HCT116 (cell line): ENCODE data around the gene CARD8.
A peak's percentile ranks its signal among the peaks of the same experiment; 100 is the strongest.

Source experiments
- ATF3 ChIP-seq: IDR thresholded peaks from 2 replicates; pipeline ENCODE4 v1.6.1; 2012
- CEBPB ChIP-seq: IDR thresholded peaks from 2 replicates; pipeline ENCODE4 v1.6.1; 2012; ENCODE audit warnings: low read depth
- CTCF ChIP-seq, 3 experiments: fragments of 200-600 bp in 1 of 3; sonication (generic) in 1 of 3; IDR thresholded peaks in 2 of 3; conservative IDR thresholded peaks in 1 of 3; 2 replicates each; pipeline ENCODE4 v1.5.1; 2012 to 2017; ENCODE audit warnings: low read depth in 2 of 3, low read length in 2 of 3, antibody characterized with exemption in 1 of 3, borderline replicate concordance in 1 of 3, control low read depth in 1 of 3, mild to moderate bottlenecking in 1 of 3, mixed read lengths in 1 of 3, mixed run types in 1 of 3, moderate library complexity in 1 of 3; ENCODE audit not compliant: insufficient read depth in 1 of 3
- ELF1 ChIP-seq: IDR thresholded peaks from 2 replicates; pipeline ENCODE4 v1.6.1; 2012; ENCODE audit warnings: low read depth, borderline replicate concordance
- EZH2 ChIP-seq: fragments of 200-600 bp; sonication (generic); IDR thresholded peaks from 2 replicates; pipeline ENCODE4 v1.6.1; 2017; ENCODE audit warnings: antibody characterized with exemption, mixed run types
- FOSL1 ChIP-seq: IDR thresholded peaks from 2 replicates; pipeline ENCODE4 v1.6.1; 2012; ENCODE audit warnings: low read depth
- POLR2A ChIP-seq: IDR thresholded peaks from 2 replicates; pipeline ENCODE4 v1.7.0; 2011; ENCODE audit warnings: borderline replicate concordance; ENCODE audit not compliant: insufficient read depth, insufficient read length; ENCODE audit errors: extremely low read depth
- POLR2AphosphoS5 ChIP-seq: IDR thresholded peaks from 2 replicates; pipeline ENCODE4 v1.6.1; 2011; ENCODE audit warnings: mild to moderate bottlenecking, low read depth, low read length, moderate library complexity
- RAD21 ChIP-seq: IDR thresholded peaks from 2 replicates; pipeline ENCODE4 v1.6.1; 2012; ENCODE audit warnings: low read depth, mild to moderate bottlenecking
- SIN3A ChIP-seq: IDR thresholded peaks from 2 replicates; pipeline ENCODE4 v1.6.1; 2012; ENCODE audit warnings: low read depth
- SP1 ChIP-seq: IDR thresholded peaks from 2 replicates; pipeline ENCODE4 v1.6.1; 2012; ENCODE audit warnings: low read depth
- YY1 ChIP-seq: IDR thresholded peaks from 2 replicates; pipeline ENCODE4 v1.6.1; 2011; ENCODE audit warnings: low read length, low read depth, moderate library complexity, mild to moderate bottlenecking; ENCODE audit not compliant: insufficient replicate concordance; ENCODE audit errors: extremely low read depth

- TF ChIP-seq POLR2A (peak; percentile 34), CTCF (IDR thresholded peaks at IDR 0.05 in 2 of 3, conservative IDR thresholded peaks at IDR 0.05 in 1 of 3; ENCODE audit: borderline replicate concordance in 1 of 3, insufficient read depth in 1 of 3, low read depth in 2 of 3, low read length in 2 of 3) (no peak), RAD21 (no peak), YY1 (peak; percentile 72), POLR2AphosphoS5 (peak; percentile 52; the same call in 1 of the 2 replicates), ELF1 (no peak; the same call in 1 of the 2 replicates), EZH2 (no peak), ATF3 (no peak), SIN3A (peak; percentile 51; the same call in 1 of the 2 replicates), SP1 (peak; percentile 85), CEBPB (no peak), FOSL1 (no peak)
Observed at GRCh38 chr19:48169939-48170803, 85.5 kb downstream of the CARD8 start, which contains the start of the genes LIG1 and ZSWIM9.
